Hepatocyte (in vitro differentiated cells): ENCODE data around the gene PAFAH2. TPM values are rescaled to one million over a fixed set of nuclear protein-coding genes. Genes with fewer than 3 reads are reported as not detected.

Source experiments
- DNase-seq: peaks from one replicate; pipeline ENCODE4 v3.0.0-alpha.2; 2016; ENCODE audit warnings: low spot score
- H2AFZ ChIP-seq: fragments of 200-600 bp; sonication (generic); 2 replicates; pipeline ENCODE4 v1.6.0; 2016; ENCODE audit warnings: antibody characterized with exemption, mild to moderate bottlenecking
- H3K27ac ChIP-seq: fragments of 200-600 bp; sonication (generic); 2 replicates; pipeline ENCODE4 v1.5.1; 2016; ENCODE audit warnings: mild to moderate bottlenecking
- H3K27me3 ChIP-seq: fragments of 200-600 bp; sonication (generic); 2 replicates; pipeline ENCODE4 v1.6.1; 2016
- H3K36me3 ChIP-seq: fragments of 200-600 bp; sonication (generic); replicated peaks from 2 replicates; pipeline ENCODE4 v1.5.1; 2016; ENCODE audit warnings: low read depth; ENCODE audit not compliant: insufficient read depth
- H3K4me1 ChIP-seq: fragments of 200-600 bp; sonication (generic); 2 replicates; pipeline ENCODE4 v1.5.1; 2016; ENCODE audit warnings: mild to moderate bottlenecking, moderate library complexity; ENCODE audit not compliant: insufficient read depth
- H3K4me2 ChIP-seq: fragments of 200-600 bp; sonication (generic); 2 replicates; pipeline ENCODE4 v1.6.0; 2016
- H3K4me3 ChIP-seq: fragments of 200-600 bp; sonication (generic); 2 replicates; pipeline ENCODE4 v1.5.1; 2016; ENCODE audit warnings: mild to moderate bottlenecking
- H3K79me2 ChIP-seq: fragments of 200-600 bp; sonication (generic); 2 replicates; pipeline ENCODE4 v1.6.0; 2017; ENCODE audit warnings: mild to moderate bottlenecking
- H3K9me2 ChIP-seq: fragments of 200-600 bp; sonication (generic); replicated peaks from 2 replicates; pipeline ENCODE4 v1.6.0; 2017; ENCODE audit warnings: mild to moderate bottlenecking; ENCODE audit not compliant: insufficient read depth
- H3K9me3 ChIP-seq: fragments of 200-600 bp; sonication (generic); 2 replicates; pipeline ENCODE4 v1.5.1; 2016; ENCODE audit warnings: low read depth, mild to moderate bottlenecking
- H4K20me1 ChIP-seq: fragments of 200-600 bp; sonication (generic); 2 replicates; pipeline ENCODE4 v1.6.0; 2016; ENCODE audit warnings: mild to moderate bottlenecking; ENCODE audit not compliant: insufficient read depth, poor library complexity, severe bottlenecking
- CTCF ChIP-seq: fragments of 200-600 bp; sonication (generic); IDR thresholded peaks from 2 replicates; pipeline ENCODE4 v1.5.1; 2016; ENCODE audit warnings: antibody characterized with exemption, mild to moderate bottlenecking; ENCODE audit not compliant: poor library complexity
- EZH2 ChIP-seq: fragments of 200-600 bp; sonication (generic); IDR thresholded peaks from 2 replicates; pipeline ENCODE4 v1.6.1; 2016; ENCODE audit warnings: antibody characterized with exemption, mild to moderate bottlenecking, borderline replicate concordance
- EZH2phosphoT487 ChIP-seq: fragments of 200-600 bp; sonication (generic); IDR thresholded peaks from one replicate; pipeline ENCODE4 v1.6.1; 2018; ENCODE audit warnings: antibody characterized with exemption, mild to moderate bottlenecking, low read depth, moderate library complexity; ENCODE audit not compliant: unreplicated experiment, severe bottlenecking
- WGBS: methylation state at CpG from one replicate; pipeline ENCODE4 v1.1.6; 2016; ENCODE audit warnings: low lambda C conversion rate; ENCODE audit errors: missing lambda C conversion rate; 5-methylcytosine and 5-hydroxymethylcytosine counted together
- polyA plus RNA-seq: library from polyadenylated mRNA; unstranded; fragments of >200 nt; fragmentation: Nextera tagmentation; extraction: Ambion mirVana; gene quantifications from 2 replicates; pipeline ENCODE4 v1.2.1, GENCODE V29; 2016
- total RNA-seq: library from RNA; depleted of rRNA; stranded (reverse); fragments of >200 nt; gene quantifications from 2 replicates; pipeline ENCODE4 v1.2.3, GENCODE V29; 2014

The PAFAH2 gene
- total and polyA plus RNA-seq, 2 experiments from 2014 or later: 22.7 to 24.6 TPM

- 88% methylated on average over 3 of the region's 3 CpGs for WGBS
- H3K4me1 ChIP-seq: peaks cover 13% of the 10 kb centered on the region
Observed at GRCh38 chr1:25994402-25995150, 3.3 kb downstream of the PAFAH2 start.

GRCh38 chr1:25993197-25993951 lies 4.5 kb downstream of the PAFAH2 start:
- TF ChIP-seq CTCF: no peak
- WGBS: 68% methylated on average over 8 of the region's 8 CpGs
- Histone ChIP-seq H3K4me1 (peaks cover 8% of the 10 kb centered on the region), H3K9me3 (no peaks in the 10 kb centered on the region), H3K9me2 (no peaks in the 10 kb centered on the region), H3K4me3 (no peak overlapping the region), H3K79me2 (peaks cover 24% of the 10 kb centered on the region), H4K20me1 (no peaks in the 10 kb centered on the region), H3K27ac (peak overlapping the region; percentile 29), H3K4me2 (no peak overlapping the region), H3K36me3 (no peaks in the 10 kb centered on the region), H2AFZ (no peak overlapping the region), H3K27me3 (no peaks in the 10 kb centered on the region)
- DNase-seq: no peak

More at GRCh38 chr1:25994402-25995150, 3.3 kb downstream of the PAFAH2 start:
- no peak for TF ChIP-seq EZH2
- no peak overlapping the region for H3K27ac ChIP-seq
- H3K4me3 ChIP-seq: no peak overlapping the region
- no peaks in the 10 kb centered on the region for H3K36me3 ChIP-seq
- no peak for DNase-seq
- no peaks in the 10 kb centered on the region for H3K9me2 ChIP-seq
- H3K4me2 ChIP-seq: no peak overlapping the region
- no peak overlapping the region for H2AFZ ChIP-seq
- peaks cover 24% of the 10 kb centered on the region for H3K79me2 ChIP-seq
- H4K20me1 ChIP-seq: no peaks in the 10 kb centered on the region
- no peaks in the 10 kb centered on the region for H3K9me3 ChIP-seq
- H3K27me3 ChIP-seq: no peaks in the 10 kb centered on the region

- H2AFZ ChIP-seq: no peak overlapping the region
- 94% methylated on average over 9 of the region's 9 CpGs for WGBS
- H3K27me3 ChIP-seq: no peaks in the 10 kb centered on the region
- H3K4me2 ChIP-seq: no peak overlapping the region
- peaks cover 6% of the 10 kb centered on the region for H3K4me1 ChIP-seq
- no peak overlapping the region for H3K4me3 ChIP-seq
- no peaks in the 10 kb centered on the region for H3K36me3 ChIP-seq
- no peaks in the 10 kb centered on the region for H4K20me1 ChIP-seq
- no peak for TF ChIP-seq EZH2
- TF ChIP-seq EZH2phosphoT487: no peak
- no peak for TF ChIP-seq CTCF
- no peak for DNase-seq
- no peaks in the 10 kb centered on the region for H3K9me3 ChIP-seq
- no peaks in the 10 kb centered on the region for H3K9me2 ChIP-seq
- peaks cover 24% of the 10 kb centered on the region for H3K79me2 ChIP-seq
- H3K27ac ChIP-seq: peak overlapping the region; percentile 29
Observed at GRCh38 chr1:25992689-25993171, 5.1 kb downstream of the PAFAH2 start.
